NCI-H1092 (cell line): ENCODE data around the gene PLD4.
A peak's percentile ranks its signal among the peaks of the same experiment; 100 is the strongest.
"Not testable (repeated sequence)": the region's sequence is repeated elsewhere in the genome, so short reads cannot be mapped to it uniquely, and the experiment has no call there.

Experiments used
- DNase-seq: peaks from one replicate; lab custom pipeline; 2025; lab: John Stamatoyannopoulos, UW

The PLD4 gene

GRCh38 chr14:104898870-104899510 lies 25.7 kb upstream of the PLD4 start:
- no peak for DNase-seq

- DNase-seq, result no peak
Observed at GRCh38 chr14:104899781-104900180, 24.9 kb upstream of the PLD4 start.

- DNase-seq, result no peak
Observed at GRCh38 chr14:104900639-104901512, 23.8 kb upstream of the PLD4 start.

GRCh38 chr14:104903990-104904389 lies 20.7 kb upstream of the PLD4 start:
- DNase-seq, result no peak

- not testable (repeated sequence) for DNase-seq
Observed at GRCh38 chr14:104904650-104905578, 19.8 kb upstream of the PLD4 start.

- not testable (repeated sequence) for DNase-seq
Observed at GRCh38 chr14:104905579-104905933, 19.1 kb upstream of the PLD4 start.

- DNase-seq, result no peak
Observed at GRCh38 chr14:104908303-104908702, 16.4 kb upstream of the PLD4 start.

GRCh38 chr14:104912053-104912452 lies 12.6 kb upstream of the PLD4 start:
- DNase-seq, result no peak

GRCh38 chr14:104913435-104913834 lies 11.2 kb upstream of the PLD4 start:
- peak; percentile 19 for DNase-seq

- DNase-seq, result no peak
Observed at GRCh38 chr14:104917116-104917515, 7.6 kb upstream of the PLD4 start.

GRCh38 chr14:104917993-104918392 lies 6.7 kb upstream of the PLD4 start:
- DNase-seq, result no peak

- DNase-seq, result not testable (repeated sequence)
Observed at GRCh38 chr14:104919152-104919992, 5.3 kb upstream of the PLD4 start.

- no peak for DNase-seq
Observed at GRCh38 chr14:104919993-104920315, 4.7 kb upstream of the PLD4 start.

- DNase-seq, result no peak
Observed at GRCh38 chr14:104923640-104924420, 849 bp upstream of the PLD4 start.

GRCh38 chr14:104925214-104925854 lies 655 bp downstream of the PLD4 start:
- DNase-seq, result no peak

- DNase-seq, result no peak
Observed at GRCh38 chr14:104925855-104926609, 1.4 kb downstream of the PLD4 start.

- DNase-seq, result no peak
Observed at GRCh38 chr14:104926619-104927431, 2.1 kb downstream of the PLD4 start.

GRCh38 chr14:104927432-104927816 lies 2.7 kb downstream of the PLD4 start:
- DNase-seq, result no peak

- no peak for DNase-seq
Observed at GRCh38 chr14:104927901-104928300, 3.2 kb downstream of the PLD4 start.
